Hepatocyte (in vitro differentiated cells): ENCODE measurements around the gene UNG.

ENCODE experiments used
- CTCF ChIP-seq: fragments of 200-600 bp; sonication (generic); IDR thresholded peaks from 2 replicates; pipeline ENCODE4 v1.5.1; 2016; ENCODE audit warnings: antibody characterized with exemption, mild to moderate bottlenecking; ENCODE audit not compliant: poor library complexity
- EZH2 ChIP-seq: fragments of 200-600 bp; sonication (generic); IDR thresholded peaks from 2 replicates; pipeline ENCODE4 v1.6.1; 2016; ENCODE audit warnings: antibody characterized with exemption, mild to moderate bottlenecking, borderline replicate concordance
- EZH2phosphoT487 ChIP-seq: fragments of 200-600 bp; sonication (generic); IDR thresholded peaks from one replicate; pipeline ENCODE4 v1.6.1; 2018; ENCODE audit warnings: antibody characterized with exemption, mild to moderate bottlenecking, low read depth, moderate library complexity; ENCODE audit not compliant: unreplicated experiment, severe bottlenecking

- no peak for TF ChIP-seq CTCF
- no peak for TF ChIP-seq EZH2phosphoT487
- no peak for TF ChIP-seq EZH2
Observed at GRCh38 chr12:109052097-109052413, 45.3 kb upstream of the UNG start.
